ENCODE results near the gene ESF1. TPM values are rescaled to one million over a fixed set of nuclear protein-coding genes. Genes with fewer than 3 reads are reported as not detected.

The ESF1 gene
- total and polyA plus RNA-seq, 2 of the 8 experiments (the other 6 are each of a cell fraction or from before 2014, with no cell fraction given): 1.1 to 32.9 TPM

DNA sequence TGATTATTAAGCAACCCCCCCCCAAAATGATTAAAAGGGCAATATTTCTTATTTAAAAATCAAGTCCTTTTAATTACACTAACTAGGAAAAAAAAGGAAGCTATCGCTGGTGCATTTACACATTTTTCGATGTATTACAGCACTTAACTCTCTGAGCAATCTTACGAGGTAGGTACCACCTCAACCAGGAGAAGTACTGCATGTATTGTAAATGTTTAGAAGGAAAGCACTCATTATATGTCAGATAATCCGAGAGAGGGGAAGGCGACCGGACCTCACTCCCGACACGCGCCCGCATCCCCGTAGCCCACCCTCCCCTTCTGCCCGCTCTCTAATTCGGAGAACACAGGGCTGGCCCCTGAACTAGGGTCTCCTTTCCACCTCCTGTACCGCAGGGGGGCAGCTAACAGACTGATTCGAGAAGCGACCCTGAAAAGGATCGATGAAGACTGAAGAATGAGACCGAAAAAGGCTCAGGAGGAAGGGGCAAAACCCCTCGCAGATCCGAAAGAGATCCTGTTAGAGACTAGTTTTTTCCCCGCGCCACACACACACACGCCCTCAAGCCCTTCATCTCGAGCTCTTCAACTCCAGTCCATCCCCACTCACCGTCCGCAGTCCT lies 337 bp downstream of the ESF1 start:
- peaks cover 4 to 42% (median 24%) of the 10 kb centered on the region in 4 experiments; a peak in 7 of 8 replicates for H3K36me3 ChIP-seq (ENCODE audit: control insufficient read depth in 2 of 4, insufficient read depth in 4 of 4, low read length in 3 of 4)
- ChIA-PET CTCF (ENCODE audit: partially characterized antibody) (interaction anchor here (1.0 to 2.6 kb wide), 5 partner anchors 10 to 173 kb away, joined by 3 to 12 read pairs (median 5); no protein-coding TSS in a partner anchor), POLR2A (ENCODE audit: partially characterized antibody) (interaction anchor here (0.5 to 3.6 kb wide), 18 partner anchors 8 to 293 kb away, joined by 3 to 28 read pairs (median 4); no protein-coding TSS in a partner anchor)
- H2AK5ac ChIP-seq (ENCODE audit: low read depth, low read length): no peak overlapping the region
- no peak overlapping the region for H3K14ac ChIP-seq (ENCODE audit: insufficient read length)
- H2BK5ac ChIP-seq (ENCODE audit: low read depth, low read length): peak overlapping the region; percentile 26
- H2AFZ ChIP-seq (ENCODE audit: low read length): peak overlapping the region; percentile 83; the same call in 1 of the 2 replicates
- H3K79me1 ChIP-seq (ENCODE audit: low read depth, low read length): peaks cover 5% of the 10 kb centered on the region; the same call in 1 of the 2 replicates
- peak overlapping the region; percentile 93 for H3K18ac ChIP-seq (ENCODE audit: extremely low read depth, low read length)
- no peak overlapping the region for H2BK20ac ChIP-seq (ENCODE audit: low read length)
- peak overlapping the region; percentile 73 to 97 (median 78) for H3K4me3 ChIP-seq (ENCODE audit: extremely low read depth in 1 of 4, insufficient read depth in 2 of 4, low read depth in 3 of 4, low read length in 4 of 4)
- H4K20me1 ChIP-seq (replicated peaks in 1 of 2; ENCODE audit: control insufficient read depth in 1 of 2, insufficient read depth in 2 of 2, low read length in 2 of 2): peaks cover 3 to 4% of the 10 kb centered on the region in 2 experiments
- FAIRE-seq: no peak
- H4K8ac ChIP-seq (ENCODE audit: extremely low read depth, insufficient read depth, low read length): peak overlapping the region; percentile 66; the same call in 1 of the 2 replicates
- peaks cover 0 to 4% (median 1%) of the 10 kb centered on the region in 4 experiments; a peak in 2 of 7 replicates for H3K4me1 ChIP-seq (replicated peaks in 1 of 4; ENCODE audit: control insufficient read depth in 3 of 4, insufficient read depth in 4 of 4, low read length in 3 of 4)
- peak overlapping the region; percentile 62 for H3K56ac ChIP-seq (replicated peaks; ENCODE audit: insufficient read length, low read depth, low read length)
- H3K23ac ChIP-seq (ENCODE audit: insufficient read length): no peak overlapping the region
- 2% methylated on average over 15 of the region's 26 CpGs; no CpG with 5 or more reads in 1 of the 2 experiments for WGBS, 2 experiments (ENCODE audit: extremely low coverage in 1 of 2, insufficient coverage in 1 of 2, insufficient read length in 1 of 2, insufficient replicate concordance in 2 of 2, low coverage in 1 of 2, low lambda C conversion rate in 2 of 2, missing lambda C conversion rate in 1 of 2)
- no peak overlapping the region for H3K4ac ChIP-seq (replicated peaks; ENCODE audit: insufficient read length, low read depth, low read length)
- H3K4me2 ChIP-seq (ENCODE audit: insufficient read depth in 1 of 2, low read depth in 2 of 2, low read length in 2 of 2): peak overlapping the region; percentile 65 to 82
- H3K27ac ChIP-seq (ENCODE audit: low read depth, low read length): peak overlapping the region; percentile 84
- no peaks in the 10 kb centered on the region for H3K9me3 ChIP-seq (ENCODE audit: insufficient read depth in 2 of 2, low read depth in 1 of 2, low read length in 1 of 2)
- peaks cover 10 to 72% of the 10 kb centered on the region in 2 experiments for H3K79me2 ChIP-seq (ENCODE audit: control insufficient read depth in 1 of 2, insufficient read depth in 2 of 2, low read length in 2 of 2)
- peak overlapping the region; percentile 42 for H4K5ac ChIP-seq (ENCODE audit: insufficient read length, low read depth, low read length)
- peak overlapping the region; percentile 83 to 92 (median 87) for H3K9ac ChIP-seq (replicated peaks in 1 of 4; ENCODE audit: extremely low read depth in 1 of 4, low read depth in 3 of 4, low read length in 3 of 4)
- no peak for DNase-seq (ENCODE audit: low read depth in 1 of 2, low spot score in 2 of 2)
- H4K91ac ChIP-seq (replicated peaks; ENCODE audit: insufficient read length, low read length): no peak overlapping the region
- no peak overlapping the region for H2BK15ac ChIP-seq (ENCODE audit: low read length)
- H3K23me2 ChIP-seq (ENCODE audit: low read depth, low read length): peaks cover 3% of the 10 kb centered on the region; the same call in 1 of the 2 replicates
- no peak overlapping the region for H2BK120ac ChIP-seq (replicated peaks; ENCODE audit: low read depth, low read length)
- H3K27me3 ChIP-seq (replicated peaks in 1 of 4; ENCODE audit: control insufficient read depth in 3 of 4, extremely low read depth in 1 of 4, insufficient read depth in 3 of 4, low read length in 3 of 4): no peaks in the 10 kb centered on the region
- H2BK12ac ChIP-seq (ENCODE audit: low read depth, low read length): no peak overlapping the region; the same call in 1 of the 2 replicates
- TF ChIP-seq SUZ12 (IDR thresholded peaks at IDR 0.05; ENCODE audit: low read length) (no peak), ASH2L (IDR thresholded peaks at IDR 0.05; ENCODE audit: low read length) (peak; percentile 93), RAD21 (IDR thresholded peaks at IDR 0.05 in 1 of 2, conservative IDR thresholded peaks at IDR 0.05 in 1 of 2; ENCODE audit: low read depth in 2 of 2, low read length in 2 of 2) (no peak), JUN (IDR thresholded peaks at IDR 0.05; ENCODE audit: low read depth, low read length) (no peak), ZNF274 (IDR thresholded peaks at IDR 0.05; ENCODE audit: borderline replicate concordance, extremely low read depth, low read length) (no peak), PHF8 (conservative IDR thresholded peaks at IDR 0.05; ENCODE audit: low read depth, low read length) (peak; percentile 78; the same call in 1 of the 2 replicates), CTBP2 (IDR thresholded peaks at IDR 0.05; ENCODE audit: borderline replicate concordance, insufficient read depth, insufficient read length, low read length) (no peak)

Measured in H1 (cell line).